ENCODE data around the gene FANCD2. TPM values are rescaled to one million over a fixed set of nuclear protein-coding genes. Genes with fewer than 3 reads are reported as not detected.

The FANCD2 gene
- total RNA-seq, 2 donors from 2014 or later: 56.0 to 79.9 TPM

DNA sequence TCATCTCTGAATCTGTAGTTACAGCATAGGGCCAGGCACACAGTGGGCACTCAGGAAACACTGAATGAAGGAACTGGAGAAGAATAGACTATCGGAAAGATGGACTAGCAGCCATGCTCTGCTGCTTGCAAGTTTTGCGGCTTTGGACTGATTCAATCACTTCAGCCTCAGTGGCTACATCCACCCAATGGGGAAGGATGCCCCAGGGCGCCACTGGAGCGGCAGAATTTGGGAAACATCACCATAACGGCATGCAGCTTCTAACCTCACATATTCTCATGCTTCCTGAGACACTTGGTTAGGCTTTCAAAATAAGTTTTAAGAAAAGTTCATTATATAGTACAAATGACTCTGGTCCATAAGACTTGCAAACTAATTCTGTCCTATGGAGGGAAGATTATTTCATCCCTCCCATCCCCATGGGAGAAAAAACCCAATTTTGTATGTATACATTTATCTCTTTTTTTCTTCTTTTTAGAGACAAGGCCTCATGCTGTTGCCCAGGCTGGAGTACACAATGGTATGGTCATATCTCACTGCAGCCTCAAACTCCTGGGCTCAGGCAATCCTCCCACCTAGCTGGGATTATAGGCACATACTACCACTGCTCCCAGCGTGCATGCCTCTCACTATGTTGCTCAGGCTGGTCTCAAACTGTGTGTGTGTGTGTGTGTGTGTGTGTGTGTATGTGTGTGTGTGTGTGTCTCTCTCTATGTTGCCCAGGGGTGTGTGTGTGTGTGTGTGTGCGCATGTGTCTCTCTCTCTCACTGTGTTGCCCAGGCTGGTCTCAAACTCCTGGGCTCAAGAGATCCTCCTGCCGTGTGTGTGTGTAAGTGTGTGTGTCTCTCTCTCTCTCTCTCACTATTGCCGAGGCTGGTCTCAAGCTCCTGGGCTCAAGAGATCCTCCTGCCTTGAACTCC, 4.1 kb upstream of the FANCD2 start:
- WGBS, 2 experiments (ENCODE audit: insufficient coverage in 1 of 2, insufficient read length in 1 of 2): 94 to 100% methylated on average over 4 to 7 of the region's 9 CpGs
- H3K36me3 ChIP-seq (ENCODE audit: control insufficient read depth, insufficient read depth, low read length): peaks cover 31% of the 10 kb centered on the region
- Mint-ChIP-seq H3K4me3 (no peak overlapping the region), H3K27ac (no peak overlapping the region), H3K9me3 (no peaks in the 10 kb centered on the region), H3K27me3 (ENCODE audit: insufficient read depth) (no peaks in the 10 kb centered on the region), H3K36me3 (ENCODE audit: low read depth) (peaks cover 29% of the 10 kb centered on the region), H3K4me1 (no peaks in the 10 kb centered on the region)
- TF ChIP-seq, protein P1, sequence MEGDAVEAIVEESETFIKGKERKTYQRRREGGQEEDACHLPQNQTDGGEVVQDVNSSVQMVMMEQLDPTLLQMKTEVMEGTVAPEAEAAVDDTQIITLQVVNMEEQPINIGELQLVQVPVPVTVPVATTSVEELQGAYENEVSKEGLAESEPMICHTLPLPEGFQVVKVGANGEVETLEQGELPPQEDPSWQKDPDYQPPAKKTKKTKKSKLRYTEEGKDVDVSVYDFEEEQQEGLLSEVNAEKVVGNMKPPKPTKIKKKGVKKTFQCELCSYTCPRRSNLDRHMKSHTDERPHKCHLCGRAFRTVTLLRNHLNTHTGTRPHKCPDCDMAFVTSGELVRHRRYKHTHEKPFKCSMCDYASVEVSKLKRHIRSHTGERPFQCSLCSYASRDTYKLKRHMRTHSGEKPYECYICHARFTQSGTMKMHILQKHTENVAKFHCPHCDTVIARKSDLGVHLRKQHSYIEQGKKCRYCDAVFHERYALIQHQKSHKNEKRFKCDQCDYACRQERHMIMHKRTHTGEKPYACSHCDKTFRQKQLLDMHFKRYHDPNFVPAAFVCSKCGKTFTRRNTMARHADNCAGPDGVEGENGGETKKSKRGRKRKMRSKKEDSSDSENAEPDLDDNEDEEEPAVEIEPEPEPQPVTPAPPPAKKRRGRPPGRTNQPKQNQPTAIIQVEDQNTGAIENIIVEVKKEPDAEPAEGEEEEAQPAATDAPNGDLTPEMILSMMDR (conservative IDR thresholded peaks at IDR 0.05): no peak
- no peak overlapping the region for H3K9ac ChIP-seq (ENCODE audit: extremely low read depth, low read length, poor library complexity, severe bottlenecking)
- H3K4me3 ChIP-seq (ENCODE audit: low read length): no peak overlapping the region
- H3K9me3 ChIP-seq (ENCODE audit: control insufficient read depth, low read length): no peaks in the 10 kb centered on the region
- no peaks in the 10 kb centered on the region for H3K4me1 ChIP-seq (ENCODE audit: control insufficient read depth, insufficient read depth, low read length)
- H3K27ac ChIP-seq (ENCODE audit: low read depth, low read length): no peak overlapping the region
- no peaks in the 10 kb centered on the region for H3K27me3 ChIP-seq (ENCODE audit: control insufficient read depth, insufficient read depth, low read length, poor library complexity, severe bottlenecking)
- DNase-seq: no peak

DNA sequence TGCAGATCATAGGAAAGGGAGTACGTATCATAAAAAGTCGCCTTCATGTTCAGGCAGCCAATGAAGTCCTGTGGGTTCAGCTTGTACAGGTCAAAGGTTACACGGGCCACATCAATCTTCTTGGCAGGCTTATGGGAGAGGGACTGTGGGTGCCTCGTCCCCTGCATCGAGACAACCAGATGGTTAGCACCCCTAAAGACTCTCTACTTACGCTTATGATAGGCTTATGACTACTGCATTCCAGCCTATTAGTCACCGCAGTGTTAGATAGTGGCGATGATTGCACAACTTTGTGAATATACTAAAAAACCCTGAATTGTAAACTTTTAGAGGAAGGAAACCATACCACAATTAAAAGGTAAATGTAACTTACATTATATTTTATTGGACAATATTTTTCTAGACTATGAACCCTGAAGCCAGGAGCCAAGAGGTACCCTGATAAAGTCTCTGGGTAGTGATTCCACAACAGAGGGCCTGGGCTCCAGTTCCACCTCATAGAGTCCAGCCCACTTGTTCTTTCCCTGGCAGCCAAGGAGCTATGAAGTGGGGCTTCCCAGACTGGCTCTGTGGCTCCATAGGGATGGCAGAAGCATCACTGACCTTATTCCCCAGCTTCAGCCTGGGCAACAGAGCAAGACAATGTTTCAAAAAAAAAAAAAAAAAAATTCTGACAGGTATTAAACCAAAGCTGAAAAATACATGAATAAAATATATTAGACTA, 2.5 kb upstream of the FANCD2 start:
- Histone ChIP-seq H3K27ac (ENCODE audit: low read depth, low read length) (no peak overlapping the region), H3K9me3 (ENCODE audit: control insufficient read depth, low read length) (no peaks in the 10 kb centered on the region), H3K27me3 (ENCODE audit: control insufficient read depth, insufficient read depth, low read length, poor library complexity, severe bottlenecking) (no peaks in the 10 kb centered on the region), H3K4me3 (ENCODE audit: low read length) (no peak overlapping the region), H3K36me3 (ENCODE audit: control insufficient read depth, insufficient read depth, low read length) (peaks cover 39% of the 10 kb centered on the region), H3K4me1 (ENCODE audit: control insufficient read depth, insufficient read depth, low read length) (no peaks in the 10 kb centered on the region), H3K9ac (ENCODE audit: extremely low read depth, low read length, poor library complexity, severe bottlenecking) (no peak overlapping the region)
- Mint-ChIP-seq H3K9me3 (no peaks in the 10 kb centered on the region), H3K4me3 (no peak overlapping the region), H3K27me3 (ENCODE audit: insufficient read depth) (no peaks in the 10 kb centered on the region), H3K27ac (no peak overlapping the region), H3K4me1 (no peaks in the 10 kb centered on the region), H3K36me3 (ENCODE audit: low read depth) (peaks cover 26% of the 10 kb centered on the region)
- no peak for DNase-seq
- 84 to 86% methylated on average over 5 to 8 of the region's 8 CpGs for WGBS, 2 experiments (ENCODE audit: insufficient coverage in 1 of 2, insufficient read length in 1 of 2)
- TF ChIP-seq, protein P1 (conservative IDR thresholded peaks at IDR 0.05): no peak

DNA sequence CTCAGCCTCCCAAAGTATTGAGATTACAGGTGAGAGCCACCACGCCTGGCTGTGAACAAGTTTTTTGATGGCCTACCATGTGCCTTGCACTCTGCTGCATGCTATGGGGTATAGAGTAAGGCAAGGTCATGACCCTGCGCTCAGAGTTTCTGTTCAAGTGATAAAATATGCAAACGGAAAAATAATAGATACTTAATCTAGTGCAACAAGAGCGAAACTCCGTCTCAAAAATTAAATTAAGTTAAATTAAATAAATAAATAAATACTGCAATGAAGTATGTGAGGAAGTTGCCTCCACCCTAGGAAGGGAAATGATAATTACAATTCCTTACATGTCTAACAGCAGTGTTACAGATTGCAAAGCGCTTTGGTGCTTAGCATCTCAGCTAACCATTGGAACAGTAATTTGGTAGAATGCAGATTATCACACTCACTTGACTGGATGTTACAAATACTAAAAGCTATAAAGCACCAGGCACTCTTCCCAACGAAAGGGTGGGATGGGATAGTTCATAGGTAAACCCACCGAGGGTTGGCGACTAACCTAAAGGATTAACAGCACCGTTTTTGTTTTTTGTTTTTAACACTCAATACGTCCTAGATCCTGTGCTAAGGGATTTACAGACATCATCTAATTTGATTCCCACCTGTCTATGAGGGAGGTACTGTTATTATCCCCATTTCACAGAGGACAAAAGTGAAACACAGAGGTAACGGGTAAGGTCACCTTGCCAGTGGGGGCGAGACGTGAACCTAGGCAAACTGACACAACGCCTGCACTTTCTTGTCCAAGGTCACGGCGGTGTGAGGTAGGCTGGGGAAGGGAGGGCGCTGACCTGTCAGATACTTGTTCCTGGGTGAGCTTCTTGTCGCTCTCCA, 793 bp upstream of the FANCD2 start:
- Histone ChIP-seq H3K27ac (ENCODE audit: low read depth, low read length) (no peak overlapping the region), H3K4me3 (ENCODE audit: low read length) (peak overlapping the region; percentile 92), H3K27me3 (ENCODE audit: control insufficient read depth, insufficient read depth, low read length, poor library complexity, severe bottlenecking) (no peaks in the 10 kb centered on the region), H3K9me3 (ENCODE audit: control insufficient read depth, low read length) (no peaks in the 10 kb centered on the region), H3K9ac (ENCODE audit: extremely low read depth, low read length, poor library complexity, severe bottlenecking) (peak overlapping the region; percentile 87), H3K4me1 (ENCODE audit: control insufficient read depth, insufficient read depth, low read length) (no peaks in the 10 kb centered on the region), H3K36me3 (ENCODE audit: control insufficient read depth, insufficient read depth, low read length) (peaks cover 46% of the 10 kb centered on the region)
- Mint-ChIP-seq H3K9me3 (no peaks in the 10 kb centered on the region), H3K4me3 (peak overlapping the region; percentile 97), H3K36me3 (ENCODE audit: low read depth) (peaks cover 30% of the 10 kb centered on the region), H3K27me3 (ENCODE audit: insufficient read depth) (no peaks in the 10 kb centered on the region), H3K4me1 (no peaks in the 10 kb centered on the region), H3K27ac (peak overlapping the region; percentile 98)
- TF ChIP-seq, protein P1 (conservative IDR thresholded peaks at IDR 0.05): no peak
- WGBS, 2 experiments (ENCODE audit: insufficient coverage in 1 of 2, insufficient read length in 1 of 2): 11 to 36% methylated on average over 9 to 19 of the region's 19 CpGs
- DNase-seq: no peak

Data from endodermal cell (in vitro differentiated cells).